Epithelial cell of proximal tubule (primary cell): ENCODE measurements around the gene NGEF. TPM values are rescaled to one million over a fixed set of nuclear protein-coding genes. Genes with fewer than 3 reads are reported as not detected.
A peak's percentile ranks its signal among the peaks of the same experiment; 100 is the strongest.

Experiments used
- DNase-seq: peaks from one replicate; pipeline ENCODE4 v3.0.0-alpha.2; 2011; ENCODE audit warnings: low read depth
- H3K4me3 ChIP-seq: 2 replicates; pipeline ENCODE4 v1.5.1; 2011; ENCODE audit warnings: low read depth, mild to moderate bottlenecking, low read length
- total RNA-seq: library from RNA; depleted of rRNA; stranded (reverse); fragments of >200 nt; gene quantifications from 2 replicates; pipeline ENCODE4 v1.2.3, GENCODE V29; 2015
- TF ChIP-seq, protein P1 (sequence below): conservative IDR thresholded peaks from 2 replicates; pipeline ENCODE4 v1.5.1; 2012; ENCODE audit warnings: low read depth, mild to moderate bottlenecking, low read length

The NGEF gene
- total RNA-seq, 1 donor from 2014 or later, result 8.6 TPM

DNA sequence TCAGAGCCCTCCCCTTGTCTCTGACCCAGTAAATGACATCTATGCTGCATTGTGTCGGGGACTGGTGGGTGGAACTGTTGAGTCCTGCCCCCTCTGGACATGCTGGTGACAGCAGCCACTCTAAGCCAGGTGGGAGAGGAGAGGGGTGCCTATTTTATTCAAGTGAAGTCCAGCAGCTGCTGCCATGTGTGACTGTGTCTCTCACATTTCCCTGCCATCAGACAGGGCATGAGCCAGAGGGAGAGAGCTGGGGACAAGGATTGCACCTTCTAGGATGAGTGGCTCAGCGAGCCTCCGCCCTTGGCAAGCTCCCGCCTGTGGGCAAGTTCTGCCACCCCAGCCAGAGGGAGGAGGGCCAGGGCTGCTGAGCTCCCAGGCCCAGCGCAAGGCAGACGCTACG, 13.7 kb downstream of the NGEF start:
- TF ChIP-seq, protein P1, sequence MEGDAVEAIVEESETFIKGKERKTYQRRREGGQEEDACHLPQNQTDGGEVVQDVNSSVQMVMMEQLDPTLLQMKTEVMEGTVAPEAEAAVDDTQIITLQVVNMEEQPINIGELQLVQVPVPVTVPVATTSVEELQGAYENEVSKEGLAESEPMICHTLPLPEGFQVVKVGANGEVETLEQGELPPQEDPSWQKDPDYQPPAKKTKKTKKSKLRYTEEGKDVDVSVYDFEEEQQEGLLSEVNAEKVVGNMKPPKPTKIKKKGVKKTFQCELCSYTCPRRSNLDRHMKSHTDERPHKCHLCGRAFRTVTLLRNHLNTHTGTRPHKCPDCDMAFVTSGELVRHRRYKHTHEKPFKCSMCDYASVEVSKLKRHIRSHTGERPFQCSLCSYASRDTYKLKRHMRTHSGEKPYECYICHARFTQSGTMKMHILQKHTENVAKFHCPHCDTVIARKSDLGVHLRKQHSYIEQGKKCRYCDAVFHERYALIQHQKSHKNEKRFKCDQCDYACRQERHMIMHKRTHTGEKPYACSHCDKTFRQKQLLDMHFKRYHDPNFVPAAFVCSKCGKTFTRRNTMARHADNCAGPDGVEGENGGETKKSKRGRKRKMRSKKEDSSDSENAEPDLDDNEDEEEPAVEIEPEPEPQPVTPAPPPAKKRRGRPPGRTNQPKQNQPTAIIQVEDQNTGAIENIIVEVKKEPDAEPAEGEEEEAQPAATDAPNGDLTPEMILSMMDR, result peak; percentile 4
- no peak overlapping the region for H3K4me3 ChIP-seq
- no peak for DNase-seq

DNA sequence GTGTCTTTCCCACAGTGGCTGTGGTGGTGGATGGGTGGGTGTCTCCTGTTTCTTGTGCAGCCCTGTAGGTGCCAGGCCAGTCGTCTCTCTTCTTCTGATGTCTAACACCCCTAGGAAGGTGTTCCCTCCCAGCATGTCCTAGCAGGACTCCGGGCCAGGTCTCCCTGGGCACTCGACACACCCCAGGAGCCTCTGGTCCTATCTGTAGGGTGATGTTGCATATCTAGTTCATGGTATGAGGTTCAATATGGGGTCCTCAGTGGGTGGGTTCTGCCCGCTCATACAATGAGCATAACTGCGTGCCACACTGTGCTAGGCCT, 14.4 kb downstream of the NGEF start:
- TF ChIP-seq, protein P1, result no peak
- DNase-seq, result no peak

DNA sequence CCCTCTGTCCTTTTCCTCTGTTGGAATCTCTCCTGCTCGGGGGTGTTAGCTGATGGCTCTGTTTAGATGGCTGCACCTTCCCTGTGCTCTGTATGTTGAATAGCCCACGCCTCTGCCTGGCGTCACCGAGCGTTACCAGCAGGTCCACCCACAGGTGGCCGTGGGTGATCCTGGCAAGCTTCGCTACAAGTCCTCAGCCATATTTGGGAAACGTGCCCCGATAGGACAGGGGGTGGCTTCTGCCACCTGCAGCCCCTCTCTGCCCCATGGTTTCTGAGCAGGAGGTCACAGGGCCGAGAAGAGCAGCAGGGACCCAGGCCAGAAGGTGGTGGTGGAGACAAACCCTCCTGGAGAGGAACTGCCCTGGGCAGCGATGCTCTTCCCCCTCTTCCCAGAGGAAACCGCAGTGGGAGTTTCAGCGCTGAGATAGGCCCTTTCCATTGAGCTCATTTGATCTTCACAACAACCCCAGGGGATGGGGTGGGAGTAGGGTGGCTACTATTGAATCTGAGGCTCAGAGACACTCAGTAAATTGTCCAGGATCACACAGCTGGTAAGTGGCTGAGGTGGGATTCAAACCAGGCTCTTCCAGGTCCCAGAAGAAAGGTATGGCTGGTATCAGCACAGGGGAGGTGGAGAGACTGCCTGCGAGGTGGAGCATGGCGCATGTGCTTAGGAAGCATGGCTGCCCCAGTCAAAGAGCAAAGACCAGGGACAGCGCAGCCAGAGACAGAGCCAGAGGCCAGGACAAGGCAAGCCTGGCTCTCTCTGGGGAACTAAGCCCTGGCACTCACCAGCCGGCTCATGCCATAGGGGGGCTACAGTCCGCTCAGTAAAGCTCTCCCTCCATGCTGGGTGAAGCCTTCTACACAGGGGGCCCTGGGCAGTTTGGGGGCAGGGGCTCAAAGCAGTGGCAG, 15.0 kb downstream of the NGEF start:
- TF ChIP-seq, protein P1, result no peak
- no peak for DNase-seq

More for the DNA sequence above, 14.4 kb downstream of the NGEF start:
- H3K4me3 ChIP-seq, result no peak overlapping the region

DNA sequence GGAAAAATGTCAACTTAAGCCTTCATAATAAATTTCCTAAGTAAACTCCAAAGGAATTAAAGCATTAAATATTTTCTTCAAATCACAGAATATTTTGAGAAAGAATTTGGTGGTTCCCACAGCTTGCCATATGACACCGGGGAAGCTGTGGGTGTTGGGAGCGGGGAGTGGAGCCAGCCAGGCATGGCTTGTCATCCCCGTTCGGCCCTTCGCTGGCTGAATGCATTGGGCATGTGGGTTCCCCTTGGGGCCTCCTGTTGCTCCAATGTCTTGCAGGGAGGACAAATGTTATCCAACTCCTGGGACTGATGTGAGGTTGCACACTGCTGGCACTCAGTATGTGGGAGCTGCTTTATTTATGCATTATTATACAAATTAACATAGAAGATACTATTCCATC, 18.6 kb downstream of the NGEF start:
- DNase-seq, result no peak

More for the DNA sequence above, 15.0 kb downstream of the NGEF start:
- no peak overlapping the region for H3K4me3 ChIP-seq

DNA sequence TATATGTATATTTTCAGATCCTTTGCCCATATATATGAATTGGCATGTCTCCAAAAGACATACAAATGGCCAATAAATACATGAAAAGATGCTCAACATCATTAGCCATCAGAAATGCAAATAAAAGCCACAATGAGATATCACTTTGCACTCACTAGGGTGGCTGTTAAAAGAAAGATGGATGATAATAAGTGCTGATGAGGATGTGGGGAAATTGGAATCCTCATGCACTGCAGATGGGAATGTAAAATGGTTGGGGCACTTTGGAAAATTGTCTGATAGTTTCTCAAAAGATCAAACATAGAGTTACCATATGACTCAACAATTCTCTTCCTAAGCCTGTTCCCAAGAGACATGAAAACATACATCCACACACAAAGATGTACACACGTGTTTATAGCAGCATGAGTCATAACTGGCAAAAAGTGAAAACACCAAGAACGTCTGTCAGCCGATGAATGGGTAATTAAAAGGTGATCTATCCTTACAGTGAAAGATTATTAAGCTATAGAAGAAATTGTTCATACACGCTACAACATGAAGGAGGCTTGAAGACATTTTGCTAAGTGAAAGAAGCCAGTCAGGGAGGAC, 19.7 kb downstream of the NGEF start:
- TF ChIP-seq, protein P1, result no peak
- DNase-seq, result no peak
- H3K4me3 ChIP-seq, result no peak overlapping the region

More for the DNA sequence above, 18.6 kb downstream of the NGEF start:
- TF ChIP-seq, protein P1, result no peak
- no peak overlapping the region for H3K4me3 ChIP-seq

DNA sequence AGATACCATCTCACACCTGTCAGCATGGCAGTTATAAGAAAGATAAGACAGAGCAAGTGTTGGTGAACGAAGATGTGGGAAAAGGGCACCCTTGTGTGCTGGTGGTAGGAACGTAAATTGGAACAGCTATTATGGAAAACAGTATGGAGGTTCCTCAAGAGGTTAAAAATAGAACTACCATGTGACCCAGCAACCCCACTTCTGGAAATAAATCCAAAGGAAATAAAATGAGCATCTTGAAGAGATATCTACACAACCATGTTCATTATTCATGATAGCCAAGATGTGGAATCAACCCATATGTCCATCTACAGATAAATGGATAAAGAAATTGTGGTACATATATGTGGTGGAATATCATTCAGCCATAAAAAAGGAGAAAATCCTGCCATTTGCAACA, 26.9 kb downstream of the NGEF start:
- TF ChIP-seq, protein P1, result no peak
- H3K4me3 ChIP-seq, result no peak overlapping the region
- no peak for DNase-seq
